Measurements from ENCODE around the gene ZDHHC1.
"Not testable (repeated sequence)": the region's sequence is repeated elsewhere in the genome, so short reads cannot be mapped to it uniquely, and the experiment has no call there.

The ZDHHC1 gene

DNA sequence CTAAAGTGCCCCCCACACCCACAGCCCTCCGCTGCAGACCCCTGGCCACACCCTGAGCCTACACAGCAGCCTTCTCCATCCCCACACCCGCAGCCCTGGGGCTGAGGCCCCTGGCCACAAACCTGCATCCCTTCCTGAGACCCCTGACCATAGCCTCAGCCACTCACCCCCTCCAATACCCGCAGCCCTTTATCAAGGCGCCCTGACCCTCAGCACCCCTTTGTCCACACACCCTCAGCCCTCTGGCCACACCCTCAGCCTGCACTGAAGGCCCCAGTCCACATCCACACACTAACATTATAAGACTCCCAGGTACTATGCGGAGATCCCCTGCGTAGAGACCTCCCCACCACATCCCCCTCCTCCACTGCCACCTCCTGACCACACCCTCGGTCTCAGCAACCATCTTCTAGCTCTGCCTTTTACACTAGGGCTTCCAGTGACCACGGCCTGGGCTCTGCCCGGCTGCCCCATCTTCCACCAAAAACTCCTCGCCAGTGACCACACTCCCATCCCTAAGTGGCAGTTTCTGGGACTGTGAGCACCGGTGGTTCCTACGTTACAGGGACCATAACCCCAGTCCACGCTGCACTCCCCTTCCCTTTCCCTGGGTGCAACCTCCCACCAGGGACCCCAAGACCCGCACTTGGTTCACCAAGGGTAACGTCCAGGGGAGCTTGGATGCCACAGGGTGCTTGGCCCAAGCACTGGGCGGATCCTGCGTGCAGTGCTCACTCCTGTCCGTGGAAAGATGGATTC is 23.8 kb downstream of the ZDHHC1 start:
- DNase-seq, result no peak

DNA sequence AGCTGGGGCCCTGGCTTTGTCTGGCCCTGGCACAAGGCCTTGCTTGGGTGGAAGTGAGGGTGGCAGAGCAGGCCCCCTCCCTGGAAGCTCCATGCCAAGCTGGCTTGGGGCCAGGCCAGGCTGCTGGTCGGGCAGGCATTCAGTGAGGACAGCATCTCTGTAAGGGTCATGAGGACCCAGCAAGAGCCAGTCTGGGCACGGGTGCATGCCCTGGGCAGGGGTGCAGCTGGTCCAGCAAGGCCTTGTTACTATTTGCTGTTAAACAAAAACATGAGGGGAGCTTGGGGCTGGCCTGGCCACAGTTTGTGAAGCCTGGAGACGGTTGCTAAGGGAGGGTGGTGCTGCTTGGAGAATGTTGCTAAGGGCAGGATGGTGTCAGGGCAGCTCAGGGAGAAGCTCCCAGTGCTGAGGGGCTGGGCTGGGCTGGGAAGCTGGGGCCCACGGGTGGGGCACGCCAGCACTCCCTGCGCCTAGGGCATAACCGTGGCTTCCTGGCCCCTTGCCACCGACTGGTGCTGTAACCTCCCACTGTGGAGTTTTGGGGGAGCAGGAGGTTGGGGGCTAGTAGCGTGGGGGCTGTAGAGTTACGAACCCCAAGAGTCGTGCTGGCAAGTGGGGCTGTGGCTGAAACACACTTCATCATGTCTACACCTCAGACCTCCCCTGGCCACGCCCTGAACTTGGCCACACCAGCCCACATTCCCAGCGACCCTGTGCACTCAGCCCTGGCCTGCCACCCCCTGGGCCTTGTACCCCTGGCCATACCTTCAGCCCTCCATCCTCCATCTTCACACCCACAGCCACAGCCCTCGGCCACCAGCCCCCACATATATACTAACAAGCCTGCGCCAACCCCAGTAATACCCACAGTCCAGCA is 24.6 kb downstream of the ZDHHC1 start:
- DNase-seq, result no peak

DNA sequence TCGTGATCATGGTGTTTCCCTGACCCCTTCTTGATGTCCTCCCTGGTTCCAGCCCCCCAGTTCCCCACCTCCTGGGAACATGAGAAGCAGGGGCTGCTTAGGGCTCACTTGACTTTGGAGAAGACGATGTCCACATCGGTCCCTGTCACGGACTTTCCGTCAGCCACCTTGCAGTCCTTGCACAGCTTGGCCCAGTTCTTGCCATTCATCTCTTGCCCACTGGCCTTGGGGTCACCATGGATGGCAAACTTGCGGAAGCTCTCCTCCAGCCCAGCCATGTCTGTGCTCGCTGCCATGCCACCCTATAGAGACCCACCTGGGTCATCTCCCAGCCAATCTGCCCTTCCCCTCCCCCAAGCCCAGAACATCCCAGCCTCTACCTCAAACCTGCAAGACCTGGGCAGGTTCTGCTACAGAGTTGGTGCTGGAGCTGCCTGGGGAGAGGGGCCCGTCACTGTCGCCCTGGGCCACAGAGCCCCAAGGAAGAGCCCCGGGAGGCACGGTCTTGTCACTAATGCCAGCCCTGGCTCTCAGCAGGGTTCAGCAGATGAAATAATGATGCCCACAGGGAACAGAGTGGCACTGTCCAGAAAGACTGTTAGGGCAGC is 25.4 kb downstream of the ZDHHC1 start:
- no peak for DNase-seq

DNA sequence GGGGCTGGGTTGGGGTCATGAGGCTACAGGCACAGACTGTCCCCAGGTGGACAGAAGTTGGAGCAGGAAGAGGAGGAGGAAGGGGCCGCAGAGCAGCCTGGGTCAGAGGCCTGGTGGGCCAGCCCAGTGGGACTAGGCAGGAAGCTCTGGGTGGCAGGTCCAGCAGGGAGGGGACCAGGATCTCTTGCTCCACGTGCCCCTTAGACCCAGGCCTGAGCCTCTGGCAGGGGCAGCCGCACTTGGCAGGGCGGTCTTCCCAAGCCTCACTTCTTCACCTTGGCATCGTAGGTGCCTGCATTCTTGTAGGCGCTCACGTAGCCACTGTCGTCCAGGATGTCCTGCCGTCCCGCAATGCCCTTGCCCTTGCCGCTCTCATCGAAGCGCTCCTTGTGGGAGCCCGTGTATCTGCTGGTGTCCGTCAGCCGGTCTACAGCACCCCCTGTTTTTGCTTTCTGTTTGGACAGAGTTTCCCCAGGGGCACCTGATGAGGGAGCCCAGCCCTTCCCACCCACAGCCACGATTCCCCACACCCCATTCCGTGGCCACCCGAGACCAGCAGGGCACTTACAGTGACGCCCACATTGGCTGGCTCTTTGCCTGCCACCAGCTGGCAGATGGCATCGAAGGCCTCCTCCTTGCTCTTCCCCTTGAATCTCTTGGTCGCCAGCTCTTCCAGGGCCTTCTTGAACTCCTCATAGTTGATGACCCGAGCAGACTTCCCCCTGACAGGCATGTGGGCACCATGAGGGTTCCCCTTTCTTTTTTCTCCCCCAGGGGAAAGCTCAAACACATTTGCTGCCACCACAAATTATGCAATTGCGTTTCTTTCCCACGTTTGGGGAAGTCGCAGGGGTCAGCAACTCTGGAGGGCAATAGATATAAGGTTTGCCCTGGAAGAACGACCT is 26.1 kb downstream of the ZDHHC1 start:
- DNase-seq, result no peak

DNA sequence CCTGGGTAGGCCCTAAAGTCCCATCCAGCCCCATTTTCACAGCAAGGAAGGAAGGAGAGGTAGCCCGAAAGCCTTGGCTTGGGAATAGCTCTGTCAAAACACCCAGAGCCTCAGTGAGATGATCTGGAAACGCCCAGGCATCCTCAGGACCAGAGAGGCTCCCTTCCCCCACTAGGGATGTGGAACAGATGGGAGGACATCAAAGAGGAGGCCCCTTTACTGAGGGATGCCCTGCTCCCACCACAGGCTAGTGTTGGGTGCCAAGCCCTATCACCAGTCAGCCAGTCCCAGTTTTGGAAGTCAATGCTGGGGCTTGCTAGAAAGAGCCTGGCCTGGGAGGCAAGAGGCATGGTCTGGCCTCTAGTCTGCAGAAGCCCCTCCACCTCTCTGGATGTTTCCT is 27.7 kb downstream of the ZDHHC1 start:
- DNase-seq, result no peak

DNA sequence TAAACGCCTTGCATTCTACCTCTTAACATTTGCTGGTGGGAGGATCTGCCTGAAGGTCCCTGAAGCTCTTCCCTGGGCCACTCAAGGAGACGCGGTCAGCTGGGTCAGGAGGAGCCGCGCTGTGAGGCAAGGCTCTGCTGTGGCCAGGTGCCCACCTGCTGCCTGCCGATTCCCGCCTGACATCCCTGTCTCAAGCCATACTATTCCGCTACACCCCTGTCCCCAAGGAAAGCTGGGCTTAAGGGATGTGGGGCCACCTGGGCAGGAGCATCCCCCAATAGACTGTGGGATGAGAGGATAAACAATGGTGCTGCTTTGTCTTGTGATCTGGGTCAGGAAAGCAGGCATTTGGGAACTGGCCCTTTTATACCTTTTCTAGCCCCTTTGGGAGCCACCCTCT is 28.1 kb downstream of the ZDHHC1 start:
- no peak for DNase-seq

DNA sequence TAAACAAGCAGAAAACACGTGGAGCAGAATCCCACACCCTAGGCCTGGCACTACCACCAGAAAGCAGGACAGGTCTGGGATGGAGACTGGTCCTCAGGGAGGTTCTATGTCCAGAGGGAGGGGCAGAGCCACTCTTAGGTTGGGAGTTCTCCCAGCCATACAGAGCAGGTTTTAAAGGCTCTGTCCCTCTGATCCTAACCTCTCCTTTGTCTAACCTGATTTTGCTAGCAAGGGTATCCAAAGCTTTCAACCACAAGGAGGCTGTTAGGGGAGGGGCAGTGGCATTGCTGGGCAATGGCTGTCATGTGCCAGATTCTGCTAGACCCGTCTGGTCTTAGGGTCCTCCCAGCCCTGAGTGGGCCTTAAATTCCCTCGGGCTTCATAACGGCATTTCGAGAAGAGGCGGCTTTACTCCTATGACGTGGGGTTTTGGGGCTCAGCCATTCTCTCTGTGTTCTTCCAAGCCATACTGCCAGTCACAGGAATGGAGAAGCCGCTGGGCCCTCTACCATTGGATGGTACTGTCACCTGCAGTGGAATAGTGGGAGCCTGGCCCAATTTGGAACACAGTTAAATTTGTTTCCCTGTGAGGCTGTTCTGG is 28.7 kb downstream of the ZDHHC1 start:
- no peak for DNase-seq

DNA sequence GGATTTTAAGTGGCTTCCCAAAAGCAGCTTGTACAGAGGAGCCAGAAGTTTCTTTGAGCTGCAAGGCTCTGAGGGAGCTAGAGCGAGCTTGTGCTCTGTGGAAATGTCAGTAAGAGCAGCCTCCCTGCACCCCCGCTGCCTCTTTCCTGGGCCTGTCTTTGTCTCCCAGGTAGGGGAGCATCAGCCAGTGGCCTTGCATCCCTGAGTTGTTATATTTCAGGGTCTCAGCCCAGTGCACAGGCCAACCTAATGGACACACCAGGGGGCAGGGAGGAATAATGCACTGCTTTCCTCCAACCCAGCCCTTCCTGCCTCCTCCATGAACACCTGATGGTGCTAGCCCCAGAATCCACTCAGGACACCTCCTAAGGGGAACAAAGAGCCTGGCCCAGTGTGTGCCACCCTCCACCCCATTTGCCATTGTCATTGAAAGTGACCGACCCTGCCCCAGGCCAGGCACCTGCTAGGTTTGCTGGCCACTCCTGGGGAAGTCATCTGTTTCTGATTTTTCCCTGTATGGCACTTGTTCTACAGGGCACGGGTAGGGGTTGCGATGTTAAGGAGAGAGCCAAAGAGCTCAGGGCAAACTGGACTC is 29.3 kb downstream of the ZDHHC1 start:
- no peak for DNase-seq

DNA sequence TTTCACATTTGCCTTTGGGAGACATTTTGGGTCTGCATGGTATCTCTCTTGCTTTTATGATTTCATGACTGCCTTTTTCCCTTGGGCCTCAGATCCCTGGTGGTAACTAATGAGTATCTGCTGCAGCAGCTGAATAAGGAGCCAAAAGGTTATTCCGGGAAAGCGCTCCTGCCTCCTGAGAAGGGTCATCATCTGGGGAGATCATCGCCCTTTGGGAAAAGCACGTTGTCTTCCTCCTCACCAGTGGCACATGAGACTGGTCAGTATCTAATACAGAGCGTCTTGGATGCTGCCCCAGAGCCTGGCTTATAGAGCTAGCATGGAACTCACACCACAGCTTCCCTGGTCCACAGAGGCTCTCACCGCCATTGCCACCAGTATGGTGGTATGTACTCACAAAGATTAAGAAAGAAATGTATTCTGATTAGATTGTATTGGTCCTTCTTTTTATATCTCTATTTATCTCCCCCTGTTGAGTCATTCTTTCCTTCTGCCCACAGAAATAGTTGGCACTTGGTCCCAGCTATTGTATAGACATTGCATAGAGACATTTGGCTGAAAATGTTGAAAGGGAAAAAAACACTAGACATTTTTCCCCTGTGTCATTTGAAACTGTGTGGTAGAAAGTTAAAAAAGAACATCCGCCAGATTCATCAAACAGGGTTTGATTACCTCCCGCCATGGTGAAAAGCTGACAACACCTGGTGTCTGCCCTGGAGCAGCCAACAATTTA is 31.3 kb downstream of the ZDHHC1 start:
- DNase-seq, result no peak

DNA sequence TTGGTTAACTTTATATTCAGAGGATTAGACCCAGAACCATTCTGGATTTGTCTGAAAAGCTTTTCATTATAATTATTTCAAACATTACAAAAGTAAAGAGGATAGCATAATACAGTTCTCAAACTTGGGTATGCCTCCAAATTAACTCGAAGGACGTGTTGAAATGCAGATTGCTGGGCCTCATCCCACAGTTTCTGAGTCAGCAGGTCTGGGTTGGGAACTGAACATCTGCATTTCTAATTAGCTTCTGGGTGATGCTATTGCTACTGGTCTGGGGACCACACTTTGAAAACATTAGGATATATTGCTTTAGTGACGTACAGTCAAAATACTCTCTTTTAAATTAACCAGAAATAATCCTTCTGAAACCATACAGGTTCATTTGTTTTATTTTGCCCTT is 33.0 kb downstream of the ZDHHC1 start:
- no peak for DNase-seq

DNA sequence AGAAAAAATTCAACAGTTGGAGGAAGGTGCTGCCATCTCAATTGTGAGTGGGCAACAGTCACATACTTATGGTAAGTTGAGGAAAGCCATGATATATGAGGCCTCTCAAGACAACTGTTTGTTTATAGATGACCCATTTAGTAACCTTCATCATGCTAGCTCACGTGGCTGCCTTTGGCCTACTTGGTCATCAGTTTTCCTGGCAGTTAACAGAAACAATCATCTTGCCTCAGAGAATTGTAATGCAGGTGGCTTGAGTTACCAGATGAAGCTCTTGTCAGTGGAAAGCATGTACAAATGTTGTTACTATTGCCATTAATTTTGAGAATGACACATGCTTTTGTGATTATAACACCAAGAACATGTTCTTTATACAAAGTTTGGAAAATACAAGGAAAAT is 37.6 kb downstream of the ZDHHC1 start:
- no peak for DNase-seq

DNA sequence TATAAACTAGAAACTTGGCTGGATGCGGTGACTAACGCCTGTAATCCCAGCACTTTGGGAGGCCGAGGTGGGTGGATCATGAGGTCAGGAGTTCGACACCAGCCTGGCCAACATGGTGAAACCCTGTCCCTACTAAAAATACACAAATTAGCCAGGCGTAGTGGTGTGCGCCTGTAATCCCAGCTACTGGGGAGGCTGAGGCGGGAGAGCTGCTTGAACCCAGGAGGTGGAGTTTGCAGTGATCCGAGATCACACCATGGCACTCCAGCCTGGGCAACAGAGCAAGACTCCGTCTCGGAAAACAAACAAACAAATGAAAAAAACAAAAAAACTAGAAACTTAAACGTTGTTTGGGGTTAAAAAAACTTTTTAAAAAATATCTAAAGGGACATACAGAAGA is 40.3 kb downstream of the ZDHHC1 start:
- not testable (repeated sequence) for DNase-seq

DNA sequence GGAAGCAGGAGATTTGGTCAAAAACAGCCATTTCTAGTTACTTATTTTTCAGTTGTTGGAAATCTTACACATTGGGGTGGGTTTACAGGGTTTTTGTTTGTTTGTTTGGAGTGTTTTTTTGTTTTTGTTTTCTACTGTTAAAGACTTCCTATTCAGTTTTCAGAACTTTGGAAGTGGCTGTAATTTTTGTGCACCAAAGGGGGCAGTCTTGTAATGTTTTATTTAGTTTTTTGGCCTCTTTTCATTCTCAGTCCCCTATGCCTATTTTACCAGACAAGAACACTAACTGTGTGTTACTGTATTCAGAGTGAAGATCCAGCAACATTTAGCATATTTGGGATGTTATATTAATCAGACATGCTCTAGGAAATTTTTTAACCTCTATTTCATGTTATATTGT is 43.6 kb downstream of the ZDHHC1 start:
- DNase-seq, result peak; percentile 26

DNA sequence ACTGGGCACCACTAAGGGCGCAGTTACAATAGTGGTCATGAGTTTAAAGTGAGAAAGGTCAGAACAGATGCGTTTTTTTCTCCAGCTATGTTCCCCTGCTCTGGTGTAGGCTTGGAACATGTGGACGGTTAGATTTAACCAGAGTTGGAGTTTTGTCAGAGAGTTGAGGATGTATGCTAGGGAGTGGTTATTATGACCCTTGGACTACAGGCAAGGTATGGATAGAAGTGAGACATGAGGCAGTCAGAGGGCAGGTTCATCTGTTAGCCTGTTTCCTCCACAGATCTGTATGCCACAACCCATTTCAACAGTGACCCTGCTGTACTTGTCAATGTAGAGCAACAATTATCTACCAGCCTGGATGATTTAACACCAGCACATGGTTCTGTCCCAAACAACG is 45.6 kb downstream of the ZDHHC1 start:
- no peak for DNase-seq

DNA sequence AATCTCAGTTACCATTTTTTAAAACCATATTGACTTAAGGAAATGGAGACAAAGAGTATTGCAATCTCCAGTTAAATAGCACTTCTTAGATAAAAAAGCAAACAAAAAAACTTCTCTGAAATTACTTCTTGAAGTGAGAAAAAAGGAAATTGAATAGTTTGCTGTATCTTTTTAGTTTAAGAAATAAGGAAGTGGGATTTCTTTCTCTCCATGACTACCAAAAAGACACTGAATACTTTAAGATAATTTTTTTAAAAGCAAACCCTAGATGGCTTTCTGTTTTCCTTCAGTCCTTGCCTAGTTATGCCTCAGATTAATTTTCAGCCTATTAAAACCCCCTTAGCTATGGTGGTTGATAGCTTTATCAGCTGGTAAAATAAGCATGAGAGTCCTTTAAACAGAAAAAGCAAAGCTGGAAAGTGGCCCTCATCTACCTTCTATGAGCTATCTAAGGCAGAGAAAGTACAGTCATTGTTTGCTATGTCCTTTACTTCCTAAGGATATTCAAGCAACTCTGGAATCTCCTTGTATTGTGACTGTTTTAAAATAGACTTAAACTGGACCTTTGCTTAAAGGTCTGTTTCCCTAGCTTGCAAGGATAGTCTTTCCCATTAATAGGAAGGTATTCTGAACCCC is 51.6 kb downstream of the ZDHHC1 start:
- DNase-seq, result no peak

DNA sequence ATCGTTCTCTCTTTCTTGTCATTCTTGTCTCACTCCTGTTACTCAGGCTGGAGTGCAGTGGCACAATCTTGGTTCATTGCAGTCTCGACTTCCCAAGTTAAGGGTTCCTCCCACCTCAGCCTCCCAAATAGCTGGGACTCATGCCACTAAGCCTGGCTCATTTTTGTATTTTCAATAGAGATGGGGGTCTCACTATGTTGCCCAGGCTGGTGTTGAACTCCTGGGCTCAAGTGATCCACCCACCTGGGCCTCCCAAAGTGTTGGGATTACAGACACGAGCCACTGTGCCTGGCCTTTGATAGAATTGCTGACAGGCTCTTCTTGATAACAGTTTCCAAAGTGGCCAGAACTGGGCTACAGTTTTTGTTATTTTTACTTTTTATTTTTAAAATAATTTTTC is 55.2 kb downstream of the ZDHHC1 start:
- no peak for DNase-seq

DNA sequence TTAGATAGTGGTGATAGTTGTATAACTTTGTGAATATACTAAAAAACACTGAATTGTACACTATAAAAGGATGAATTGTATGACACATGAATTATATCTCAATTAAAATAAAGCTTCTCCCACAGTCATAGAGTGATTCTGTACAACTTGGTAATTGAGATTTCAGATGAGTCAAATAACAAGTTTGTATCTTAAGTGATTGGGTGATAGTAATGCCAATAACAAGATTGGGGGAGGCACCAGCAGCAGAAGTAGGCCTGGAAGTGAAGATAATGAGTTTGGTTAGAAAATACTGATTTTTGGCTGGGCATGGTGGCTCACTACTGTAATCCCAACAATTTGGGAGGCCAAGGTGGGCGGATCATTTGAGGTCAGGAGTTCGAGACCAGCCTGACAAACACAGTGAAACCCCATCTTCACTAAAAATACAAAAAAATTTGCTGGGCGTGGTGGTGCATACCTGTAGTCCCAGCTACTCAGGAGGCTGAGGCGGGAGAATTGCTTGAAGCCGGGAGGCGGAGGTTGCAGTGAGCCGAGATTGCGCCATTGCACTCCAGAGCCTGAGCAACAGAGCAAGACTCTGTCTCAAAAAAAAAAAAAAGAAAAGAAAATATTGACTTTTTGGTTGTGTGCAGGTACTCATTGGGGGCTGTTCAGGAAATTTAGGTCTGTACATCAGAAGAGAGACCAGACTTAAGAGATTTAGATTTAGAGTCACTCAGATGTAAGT is 56.6 kb downstream of the ZDHHC1 start:
- not testable (repeated sequence) for DNase-seq

DNA sequence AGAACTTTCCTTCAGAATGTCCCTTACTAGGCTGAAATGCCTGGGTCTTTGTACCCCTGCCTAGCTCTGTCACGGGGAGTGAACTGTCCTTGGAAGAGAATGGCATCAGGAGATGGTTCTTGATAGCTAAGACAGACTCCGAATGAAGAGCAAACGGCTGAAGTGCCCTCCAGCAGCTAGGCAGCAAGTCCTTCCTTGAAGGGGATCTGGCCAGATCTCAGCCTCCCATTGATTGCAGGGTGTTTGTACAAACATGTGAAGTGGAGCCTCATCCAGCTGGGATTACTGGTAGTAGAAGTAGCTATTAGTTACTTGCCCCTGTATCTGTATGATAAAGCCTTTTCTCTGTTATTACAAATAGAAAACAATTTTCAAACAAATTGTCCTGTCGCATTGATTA is 58.7 kb downstream of the ZDHHC1 start:
- DNase-seq, result no peak

DNA sequence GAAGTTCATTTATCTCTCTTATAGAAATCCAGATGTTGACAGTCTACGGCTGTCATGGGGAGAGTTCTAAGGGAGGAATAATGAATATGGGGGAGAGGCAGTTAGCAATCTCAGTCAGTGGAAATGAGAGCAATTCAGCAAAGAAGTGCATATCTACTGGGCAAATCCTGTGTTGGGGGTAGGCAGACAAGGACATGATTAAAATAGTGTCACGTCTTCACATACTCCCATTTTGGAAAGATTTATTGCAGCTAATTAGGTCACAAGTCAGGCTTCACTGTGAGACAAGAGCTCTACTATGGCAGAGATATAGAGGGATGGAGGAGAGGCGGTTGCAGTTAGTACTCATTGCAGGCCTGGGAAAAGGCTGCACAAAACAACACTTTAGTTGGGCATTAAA is 59.9 kb downstream of the ZDHHC1 start:
- no peak for DNase-seq

DNA sequence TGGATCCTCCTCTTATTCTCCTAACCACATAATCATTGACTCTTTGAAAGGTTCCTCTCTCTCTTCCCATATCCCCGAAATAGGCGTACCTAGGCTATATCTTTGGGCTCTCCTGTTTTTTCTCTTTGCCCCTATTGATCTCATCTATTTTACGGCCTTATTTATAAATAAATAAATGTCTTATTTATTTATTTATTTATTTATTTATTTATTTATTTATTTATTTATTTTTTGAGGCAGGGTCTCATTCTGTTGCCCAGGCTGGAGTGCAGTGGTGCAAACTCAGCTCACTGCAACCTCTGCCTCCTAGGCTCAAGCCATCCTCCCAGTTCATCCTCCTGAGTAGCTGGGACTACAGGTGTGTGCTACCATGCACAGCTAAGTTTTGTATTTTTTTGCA is 63.8 kb downstream of the ZDHHC1 start:
- DNase-seq, result not testable (repeated sequence)
